MCF 10A (cell line): ENCODE data around the gene GBA2. TPM values are rescaled to one million over a fixed set of nuclear protein-coding genes. Genes with fewer than 3 reads are reported as not detected.

Experiments used
- BruUV-seq: library from RNA; stranded (reverse); fragments of 400-500 nt; replicated peaks from 2 replicates; lab custom pipeline; 2021; lab: Mats Ljungman, UMichigan
- CTCF ChIA-PET: fragments of 300-600 bp; sonication (Branson Sonifier 250); formaldehyde crosslinking; extraction: SDS; loops from one replicate; lab custom pipeline; 2021; ENCODE audit warnings: antibody characterized with exemption, inconsistent platforms; lab: Yijun Ruan, JAX
- POLR2A ChIA-PET: fragments of 300-600, 350-650 bp; sonication (Branson Sonifier 250); formaldehyde crosslinking; extraction: SDS; loops from one replicate; lab custom pipeline; 2020; ENCODE audit warnings: antibody characterized with exemption, inconsistent platforms; lab: Yijun Ruan, JAX
- DNase-seq: peaks from one replicate; pipeline ENCODE4 v3.0.0-alpha.2; 2018; ENCODE audit not compliant: unreplicated experiment
- H3K27ac Mint-ChIP-seq: one replicate; pipeline ENCODE4 v1.8.0; 2022; ENCODE audit warnings: mild to moderate bottlenecking, low read depth, mixed read lengths; ENCODE audit not compliant: unreplicated experiment
- H3K27me3 Mint-ChIP-seq: one replicate; pipeline ENCODE4 v1.8.0; 2022; ENCODE audit warnings: mixed read lengths; ENCODE audit not compliant: insufficient read depth, unreplicated experiment
- H3K36me3 Mint-ChIP-seq: one replicate; pipeline ENCODE4 v1.8.0; 2022; ENCODE audit warnings: mild to moderate bottlenecking, moderate library complexity, mixed read lengths; ENCODE audit not compliant: insufficient read depth, unreplicated experiment
- H3K4me1 Mint-ChIP-seq: one replicate; pipeline ENCODE4 v1.8.0; 2022; ENCODE audit warnings: mixed read lengths; ENCODE audit not compliant: insufficient read depth, unreplicated experiment
- H3K4me3 Mint-ChIP-seq: one replicate; pipeline ENCODE4 v1.8.0; 2022; ENCODE audit warnings: mild to moderate bottlenecking, moderate library complexity, mixed read lengths; ENCODE audit not compliant: unreplicated experiment
- H3K9me3 Mint-ChIP-seq: one replicate; pipeline ENCODE4 v1.8.0; 2022; ENCODE audit warnings: mixed read lengths; ENCODE audit not compliant: unreplicated experiment
- CTCF ChIP-seq: fragments of 200-600 bp; IDR thresholded peaks from one replicate; pipeline ENCODE4 v1.8.0; 2022; ENCODE audit warnings: antibody characterized with exemption, mild to moderate bottlenecking; ENCODE audit not compliant: unreplicated experiment
- intact Hi-C: fragments of 100-400 bp; cut with micrococcal nuclease; formaldehyde crosslinking; loops from 2 replicates; pipeline ENCODE4 v1.14.1; 2022
- total RNA-seq: library from RNA; stranded (reverse); gene quantifications from 2 replicates; pipeline ENCODE4 v1.2.3, GENCODE V29; 2022

The GBA2 gene
- total RNA-seq, 1 experiment from 2014 or later, result 51.3 TPM

DNA sequence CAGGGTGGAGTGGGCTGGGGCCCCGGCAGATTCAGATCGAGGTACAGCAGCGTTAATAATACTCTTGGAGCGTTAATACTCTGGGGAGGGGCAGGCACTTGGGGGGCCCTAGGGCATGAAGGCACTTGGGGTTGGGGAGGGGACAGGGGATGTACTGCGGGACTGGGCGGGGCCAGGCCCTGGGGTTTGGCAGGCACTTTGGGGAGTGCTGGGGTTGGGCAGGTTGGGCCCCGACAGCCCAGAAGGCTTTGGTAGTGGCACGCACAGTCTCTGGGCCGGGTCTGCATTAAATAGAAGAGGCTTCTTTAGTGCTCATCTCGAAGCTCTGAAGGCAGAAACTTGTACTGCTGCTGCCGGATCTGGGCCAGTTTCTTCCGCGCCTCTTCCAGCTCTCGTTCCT lies 51.5 kb downstream of the GBA2 start:
- DNase-seq, result no peak
- ChIA-PET POLR2A (interaction anchor here (1.5 to 3.4 kb wide), 6 partner anchors 11 to 51 kb away, joined by 3 to 14 read pairs (median 8); partner anchors contain the start of genes ARHGEF39, CCDC107, CREB3 and RMRP), CTCF (interaction anchor here (0.6 to 8.1 kb wide), 25 partner anchors 8 to 166 kb away, joined by 3 to 155 read pairs (median 7); partner anchors contain the start of genes ARHGEF39, CCDC107, CREB3 and GBA2)
- TF ChIP-seq CTCF, result no peak
- H3K36me3 Mint-ChIP-seq, result peaks cover 19% of the 10 kb centered on the region
- no peaks in the 10 kb centered on the region for H3K9me3 Mint-ChIP-seq
- H3K27me3 Mint-ChIP-seq, result no peaks in the 10 kb centered on the region
- BruUV-seq, result TSS peak; percentile 78
- H3K4me3 Mint-ChIP-seq, result no peak overlapping the region
- intact Hi-C loops, result loop anchor here (2.0 kb wide), 1 partner anchor 31 kb away; no protein-coding TSS in a partner anchor
- no peak overlapping the region for H3K27ac Mint-ChIP-seq
- no peaks in the 10 kb centered on the region for H3K4me1 Mint-ChIP-seq

DNA sequence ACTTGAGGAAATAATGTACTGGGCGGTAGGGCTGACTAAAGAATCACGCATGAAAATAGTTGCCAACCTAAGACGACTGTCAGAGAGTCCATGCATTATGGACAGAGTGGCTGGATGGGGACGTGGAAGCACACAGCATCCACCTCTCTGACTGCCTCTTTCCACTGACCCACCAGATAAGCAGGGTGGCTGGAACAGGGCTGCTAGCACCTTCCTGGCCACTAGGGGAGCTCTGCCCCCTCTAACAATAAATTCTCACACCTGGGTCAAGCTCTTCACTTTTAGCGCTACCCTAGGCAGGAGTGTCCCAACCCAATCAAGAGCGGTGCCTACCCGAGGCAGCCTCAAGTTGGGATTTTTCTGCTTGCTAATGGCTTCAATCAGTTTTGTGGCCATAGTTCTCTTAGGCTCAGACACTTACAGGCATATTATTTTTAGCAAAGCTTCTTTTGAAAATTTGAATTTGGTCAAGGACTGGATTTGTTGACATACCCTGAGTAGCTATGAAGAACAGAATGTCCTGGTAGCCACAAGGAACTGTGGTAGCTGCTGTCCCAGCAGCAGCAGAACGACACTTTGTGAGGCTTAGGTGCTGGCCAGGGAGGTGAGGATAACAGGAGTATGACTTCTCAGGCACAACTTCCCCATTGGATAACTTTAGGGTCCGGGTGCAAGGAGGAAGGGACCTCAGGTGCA lies 52.4 kb downstream of the GBA2 start:
- BruUV-seq, result no TSS peak
- peak; percentile 72 for TF ChIP-seq CTCF
- H3K36me3 Mint-ChIP-seq, result peaks cover 19% of the 10 kb centered on the region
- no peaks in the 10 kb centered on the region for H3K27me3 Mint-ChIP-seq
- H3K4me3 Mint-ChIP-seq, result no peak overlapping the region
- H3K4me1 Mint-ChIP-seq, result no peaks in the 10 kb centered on the region
- ChIA-PET POLR2A (interaction anchor here (0.8 to 3.4 kb wide), 16 partner anchors 12 to 186 kb away, joined by 3 to 14 read pairs (median 4); partner anchors contain the start of genes ARHGEF39, CCDC107, CREB3 and GBA2), CTCF (interaction anchor here (0.5 to 8.1 kb wide), 34 partner anchors 9 to 645 kb away, joined by 3 to 155 read pairs (median 5); partner anchors contain the start of genes ARHGEF39, CCDC107, CREB3 and GBA2)
- no peaks in the 10 kb centered on the region for H3K9me3 Mint-ChIP-seq
- intact Hi-C loops, result loop anchor here (2.0 kb wide), 1 partner anchor 32 kb away; no protein-coding TSS in a partner anchor
- peak; percentile 68 for DNase-seq
- no peak overlapping the region for H3K27ac Mint-ChIP-seq

DNA sequence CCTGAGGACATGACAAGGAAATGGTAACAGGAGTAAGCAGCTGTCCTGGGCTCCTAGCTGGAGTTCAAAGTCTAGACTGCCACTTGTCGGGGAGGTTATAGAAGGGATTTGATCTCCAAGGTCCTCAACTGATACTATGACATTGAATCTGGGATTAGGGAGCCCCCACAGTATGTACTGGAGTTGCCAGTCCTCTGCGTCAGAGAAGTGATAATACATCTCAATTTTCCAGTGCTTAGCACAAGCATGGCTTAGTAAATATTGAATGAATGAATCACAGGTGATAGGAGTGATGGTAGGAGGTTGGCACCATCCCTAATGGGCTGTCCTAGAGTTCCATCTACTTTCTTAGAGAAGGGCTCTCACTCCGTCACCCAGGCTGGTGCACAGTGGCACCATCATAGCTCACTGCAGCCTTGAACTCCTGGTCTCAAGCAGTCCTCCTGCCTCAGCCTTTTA lies 53.1 kb downstream of the GBA2 start:
- Mint-ChIP-seq H3K4me1 (peaks cover 5% of the 10 kb centered on the region), H3K36me3 (peaks cover 19% of the 10 kb centered on the region), H3K9me3 (no peaks in the 10 kb centered on the region), H3K4me3 (no peak overlapping the region), H3K27ac (no peak overlapping the region), H3K27me3 (no peaks in the 10 kb centered on the region)
- no peak for DNase-seq
- CTCF ChIA-PET, result interaction anchor here (0.5 to 8.1 kb wide), 29 partner anchors 8 to 1635 kb away, joined by 3 to 155 read pairs (median 6); partner anchors contain the start of genes ARHGEF39, CCDC107, CREB3 and GBA2
- POLR2A ChIA-PET, result interaction anchor here (0.8 to 3.4 kb wide), 17 partner anchors 12 to 186 kb away, joined by 3 to 14 read pairs (median 4); partner anchors contain the start of genes ARHGEF39, CCDC107, CREB3 and GBA2
- no peak for TF ChIP-seq CTCF
- intact Hi-C loops, result loop anchor here (2.0 kb wide), 1 partner anchor 33 kb away; no protein-coding TSS in a partner anchor
- BruUV-seq, result no TSS peak
